Suprapubic skin (tissue), 3 donors: ENCODE results near the gene C19orf73.

ENCODE experiments used
- POLR2A ChIP-seq, 2 donors: fragments of 450-650 bp; IDR thresholded peaks; one replicate each; pipeline ENCODE4 v1.6.1; 2017; ENCODE audit warnings: antibody characterized with exemption in 2 of 2, mild to moderate bottlenecking in 2 of 2, moderate library complexity in 2 of 2
- TF ChIP-seq, protein P1 (sequence below), 2 donors: fragments of 200-600 bp in 1 of 2; fragments of 450-650 bp in 1 of 2; sonication (generic) in 1 of 2; IDR thresholded peaks; one replicate each; pipeline ENCODE4 v1.5.1; 2016 to 2019; ENCODE audit warnings: antibody characterized with exemption in 2 of 2, mild to moderate bottlenecking in 1 of 2, moderate library complexity in 1 of 2

DNA sequence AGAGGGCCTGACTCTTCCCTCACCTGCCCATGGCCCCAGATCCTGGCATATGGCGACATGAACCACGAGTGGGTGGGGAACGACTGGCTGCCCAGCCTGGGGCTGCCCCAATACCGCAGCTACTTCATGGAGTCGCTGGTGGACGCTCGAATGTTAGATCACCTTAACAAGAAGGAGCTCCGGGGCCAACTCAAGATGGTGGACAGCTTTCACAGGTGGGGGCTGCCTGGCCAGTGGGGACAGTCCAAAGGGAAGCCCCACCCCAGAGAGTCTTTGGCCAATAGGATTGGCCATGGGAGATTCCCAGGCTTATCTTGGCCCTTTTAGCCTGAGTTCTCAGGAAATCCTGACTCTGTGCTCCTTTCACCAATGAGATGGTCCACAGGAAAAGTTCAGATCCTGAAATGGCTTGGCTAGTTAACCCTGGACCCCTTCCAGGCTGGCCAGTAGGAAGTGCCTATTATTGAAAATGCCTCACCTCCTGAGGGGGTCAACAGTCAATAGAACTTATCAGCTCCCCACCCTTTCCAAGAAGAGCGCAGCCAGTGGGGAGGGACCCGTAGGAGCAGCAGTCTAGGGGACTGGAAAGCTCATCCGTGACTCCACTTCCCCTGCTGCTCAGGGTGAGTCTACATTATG lies 29.2 kb upstream of the C19orf73 start:
- TF ChIP-seq, protein P1, sequence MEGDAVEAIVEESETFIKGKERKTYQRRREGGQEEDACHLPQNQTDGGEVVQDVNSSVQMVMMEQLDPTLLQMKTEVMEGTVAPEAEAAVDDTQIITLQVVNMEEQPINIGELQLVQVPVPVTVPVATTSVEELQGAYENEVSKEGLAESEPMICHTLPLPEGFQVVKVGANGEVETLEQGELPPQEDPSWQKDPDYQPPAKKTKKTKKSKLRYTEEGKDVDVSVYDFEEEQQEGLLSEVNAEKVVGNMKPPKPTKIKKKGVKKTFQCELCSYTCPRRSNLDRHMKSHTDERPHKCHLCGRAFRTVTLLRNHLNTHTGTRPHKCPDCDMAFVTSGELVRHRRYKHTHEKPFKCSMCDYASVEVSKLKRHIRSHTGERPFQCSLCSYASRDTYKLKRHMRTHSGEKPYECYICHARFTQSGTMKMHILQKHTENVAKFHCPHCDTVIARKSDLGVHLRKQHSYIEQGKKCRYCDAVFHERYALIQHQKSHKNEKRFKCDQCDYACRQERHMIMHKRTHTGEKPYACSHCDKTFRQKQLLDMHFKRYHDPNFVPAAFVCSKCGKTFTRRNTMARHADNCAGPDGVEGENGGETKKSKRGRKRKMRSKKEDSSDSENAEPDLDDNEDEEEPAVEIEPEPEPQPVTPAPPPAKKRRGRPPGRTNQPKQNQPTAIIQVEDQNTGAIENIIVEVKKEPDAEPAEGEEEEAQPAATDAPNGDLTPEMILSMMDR (IDR thresholded peaks at IDR 0.05): no peak
- TF ChIP-seq POLR2A (IDR thresholded peaks at IDR 0.05): no peak
